Cardiac fibroblast (primary cell): ENCODE data around the gene ANKS1B.

Experiments used
- DNase-seq, 2 donors: peaks; one replicate each; pipeline versions ENCODE4 v3.0.0 to v3.0.0-alpha.2; 2010; ENCODE audit warnings: low read depth in 2 of 2
- H3K4me3 ChIP-seq, 2 donors: replicated peaks in 1 of 2; 1 replicate in 1 of 2; 2 replicates in 1 of 2; pipeline ENCODE4 v1.5.1; 2011; ENCODE audit warnings: low read depth in 2 of 2, low read length in 2 of 2, mild to moderate bottlenecking in 2 of 2, moderate library complexity in 1 of 2
- CTCF ChIP-seq: IDR thresholded peaks from one replicate; pipeline ENCODE4 v1.5.1; 2011; ENCODE audit warnings: low read depth, mild to moderate bottlenecking, low read length, inconsistent platforms

Gene ANKS1B

GRCh38 chr12:98908866-98909265, 1075.9 kb downstream of the ANKS1B start:
- no peak for DNase-seq
- no peak overlapping the region for H3K4me3 ChIP-seq
- TF ChIP-seq CTCF, result no peak

- DNase-seq, result no peak
- H3K4me3 ChIP-seq, result no peak overlapping the region
- no peak for TF ChIP-seq CTCF
Measured at GRCh38 chr12:98903875-98904274, 1080.9 kb downstream of the ANKS1B start.

GRCh38 chr12:98901189-98901588, 1083.5 kb downstream of the ANKS1B start:
- no peak overlapping the region for H3K4me3 ChIP-seq
- no peak for DNase-seq
- no peak for TF ChIP-seq CTCF

GRCh38 chr12:98896938-98897337, 1087.8 kb downstream of the ANKS1B start:
- H3K4me3 ChIP-seq, result no peak overlapping the region
- no peak for DNase-seq
- no peak for TF ChIP-seq CTCF

- no peak for TF ChIP-seq CTCF
- no peak overlapping the region for H3K4me3 ChIP-seq
- no peak for DNase-seq
Measured at GRCh38 chr12:98895086-98895651, 1089.6 kb downstream of the ANKS1B start.

GRCh38 chr12:98894412-98895085, 1090.2 kb downstream of the ANKS1B start:
- no peak for TF ChIP-seq CTCF
- no peak overlapping the region for H3K4me3 ChIP-seq
- DNase-seq, result no peak
